ENCODE measurements around the gene BTBD16. TPM values are rescaled to one million over a fixed set of nuclear protein-coding genes. Genes with fewer than 3 reads are reported as not detected.
A peak's percentile ranks its signal among the peaks of the same experiment; 100 is the strongest.

BTBD16 gene
- total RNA-seq, 1 experiment from 2014 or later: not detected

- no peak overlapping the region for H3K4me3 ChIP-seq
- H3K9me3 ChIP-seq (replicated peaks): no peaks in the 10 kb centered on the region
- DNase-seq: no peak
- no peaks in the 10 kb centered on the region for H3K4me1 ChIP-seq
- H3K36me3 ChIP-seq: no peaks in the 10 kb centered on the region
- peaks cover 12% of the 10 kb centered on the region for H3K27me3 ChIP-seq
- H3K27ac ChIP-seq: no peak overlapping the region
Measured at GRCh38 chr10:122323941-122324675, 53.0 kb downstream of the BTBD16 start.

GRCh38 chr10:122325235-122325634 is 54.1 kb downstream of the BTBD16 start:
- H3K4me3 ChIP-seq: no peak overlapping the region
- DNase-seq: no peak
- H3K27me3 ChIP-seq: peaks cover 15% of the 10 kb centered on the region
- no peaks in the 10 kb centered on the region for H3K9me3 ChIP-seq (replicated peaks)
- no peaks in the 10 kb centered on the region for H3K4me1 ChIP-seq
- H3K36me3 ChIP-seq: no peaks in the 10 kb centered on the region
- H3K27ac ChIP-seq: no peak overlapping the region

- DNase-seq: no peak
- no peaks in the 10 kb centered on the region for H3K9me3 ChIP-seq (replicated peaks)
- H3K27me3 ChIP-seq: peaks cover 15% of the 10 kb centered on the region
- no peaks in the 10 kb centered on the region for H3K4me1 ChIP-seq
- H3K27ac ChIP-seq: no peak overlapping the region
- no peak overlapping the region for H3K4me3 ChIP-seq
- no peaks in the 10 kb centered on the region for H3K36me3 ChIP-seq
Measured at GRCh38 chr10:122326385-122326784, 55.3 kb downstream of the BTBD16 start.

GRCh38 chr10:122326806-122327205 is 55.7 kb downstream of the BTBD16 start:
- Histone ChIP-seq H3K4me3 (no peak overlapping the region), H3K27me3 (peaks cover 15% of the 10 kb centered on the region), H3K27ac (no peak overlapping the region), H3K9me3 (replicated peaks) (no peaks in the 10 kb centered on the region), H3K4me1 (no peaks in the 10 kb centered on the region), H3K36me3 (no peaks in the 10 kb centered on the region)
- DNase-seq: no peak

- Histone ChIP-seq H3K27ac (no peak overlapping the region), H3K4me1 (no peaks in the 10 kb centered on the region), H3K4me3 (no peak overlapping the region), H3K9me3 (replicated peaks) (no peaks in the 10 kb centered on the region), H3K36me3 (no peaks in the 10 kb centered on the region), H3K27me3 (peaks cover 15% of the 10 kb centered on the region)
- peak; percentile 34 to 62 for DNase-seq
Measured at GRCh38 chr10:122327237-122328206, 56.4 kb downstream of the BTBD16 start.

GRCh38 chr10:122328676-122329075 is 57.6 kb downstream of the BTBD16 start:
- Histone ChIP-seq H3K36me3 (no peaks in the 10 kb centered on the region), H3K27me3 (peaks cover 15% of the 10 kb centered on the region), H3K4me1 (no peaks in the 10 kb centered on the region), H3K9me3 (replicated peaks) (no peaks in the 10 kb centered on the region), H3K4me3 (no peak overlapping the region), H3K27ac (no peak overlapping the region)
- DNase-seq: no peak

GRCh38 chr10:122329416-122329815 is 58.3 kb downstream of the BTBD16 start:
- H3K27ac ChIP-seq: no peak overlapping the region
- no peaks in the 10 kb centered on the region for H3K4me1 ChIP-seq
- no peak overlapping the region for H3K4me3 ChIP-seq
- no peak for DNase-seq
- H3K36me3 ChIP-seq: no peaks in the 10 kb centered on the region
- peaks cover 15% of the 10 kb centered on the region for H3K27me3 ChIP-seq
- H3K9me3 ChIP-seq (replicated peaks): no peaks in the 10 kb centered on the region

- Histone ChIP-seq H3K4me1 (no peaks in the 10 kb centered on the region), H3K27me3 (peaks cover 15% of the 10 kb centered on the region), H3K27ac (no peak overlapping the region), H3K36me3 (no peaks in the 10 kb centered on the region), H3K9me3 (replicated peaks) (no peaks in the 10 kb centered on the region), H3K4me3 (no peak overlapping the region)
- no peak for DNase-seq
Measured at GRCh38 chr10:122331100-122331499, 60.0 kb downstream of the BTBD16 start.

- Histone ChIP-seq H3K36me3 (no peaks in the 10 kb centered on the region), H3K27ac (no peak overlapping the region), H3K27me3 (peaks cover 15% of the 10 kb centered on the region), H3K9me3 (replicated peaks) (no peaks in the 10 kb centered on the region), H3K4me1 (no peaks in the 10 kb centered on the region), H3K4me3 (no peak overlapping the region)
- DNase-seq: no peak
Measured at GRCh38 chr10:122331615-122332446, 60.7 kb downstream of the BTBD16 start.

- H3K4me3 ChIP-seq: no peak overlapping the region
- no peaks in the 10 kb centered on the region for H3K36me3 ChIP-seq
- no peaks in the 10 kb centered on the region for H3K4me1 ChIP-seq
- peaks cover 11% of the 10 kb centered on the region for H3K27me3 ChIP-seq
- no peak for DNase-seq
- no peak overlapping the region for H3K27ac ChIP-seq
- H3K9me3 ChIP-seq (replicated peaks): no peaks in the 10 kb centered on the region
Measured at GRCh38 chr10:122333037-122333436, 61.9 kb downstream of the BTBD16 start.

GRCh38 chr10:122336332-122336731 is 65.2 kb downstream of the BTBD16 start:
- no peaks in the 10 kb centered on the region for H3K4me1 ChIP-seq
- no peaks in the 10 kb centered on the region for H3K9me3 ChIP-seq (replicated peaks)
- 0 out of 2 replicates have a peak, but pooled peaks cover 4% of the 10 kb centered on the region for H3K27me3 ChIP-seq
- no peaks in the 10 kb centered on the region for H3K36me3 ChIP-seq
- H3K27ac ChIP-seq: no peak overlapping the region
- DNase-seq: no peak
- no peak overlapping the region for H3K4me3 ChIP-seq

GRCh38 chr10:122336961-122337360 is 65.9 kb downstream of the BTBD16 start:
- H3K9me3 ChIP-seq (replicated peaks): no peaks in the 10 kb centered on the region
- no peak for DNase-seq
- H3K27me3 ChIP-seq: 0 out of 2 replicates have a peak, but pooled peaks cover 4% of the 10 kb centered on the region
- H3K36me3 ChIP-seq: no peaks in the 10 kb centered on the region
- H3K4me3 ChIP-seq: no peak overlapping the region
- H3K4me1 ChIP-seq: no peaks in the 10 kb centered on the region
- H3K27ac ChIP-seq: no peak overlapping the region

GRCh38 chr10:122338609-122339441 is 67.7 kb downstream of the BTBD16 start:
- H3K4me1 ChIP-seq: no peaks in the 10 kb centered on the region
- H3K9me3 ChIP-seq (replicated peaks): no peaks in the 10 kb centered on the region
- no peak for DNase-seq
- no peak overlapping the region for H3K27ac ChIP-seq
- H3K27me3 ChIP-seq: 0 out of 2 replicates have a peak, but pooled peaks cover 4% of the 10 kb centered on the region
- no peaks in the 10 kb centered on the region for H3K36me3 ChIP-seq
- no peak overlapping the region for H3K4me3 ChIP-seq

Data from SJCRH30 (cell line).